ENCODE results near the gene EMP3. TPM values are rescaled to one million over a fixed set of nuclear protein-coding genes. Genes with fewer than 3 reads are reported as not detected.

Gene EMP3
- total RNA-seq, 2 experiments from 2014 or later, result 189 to 191 TPM

DNA sequence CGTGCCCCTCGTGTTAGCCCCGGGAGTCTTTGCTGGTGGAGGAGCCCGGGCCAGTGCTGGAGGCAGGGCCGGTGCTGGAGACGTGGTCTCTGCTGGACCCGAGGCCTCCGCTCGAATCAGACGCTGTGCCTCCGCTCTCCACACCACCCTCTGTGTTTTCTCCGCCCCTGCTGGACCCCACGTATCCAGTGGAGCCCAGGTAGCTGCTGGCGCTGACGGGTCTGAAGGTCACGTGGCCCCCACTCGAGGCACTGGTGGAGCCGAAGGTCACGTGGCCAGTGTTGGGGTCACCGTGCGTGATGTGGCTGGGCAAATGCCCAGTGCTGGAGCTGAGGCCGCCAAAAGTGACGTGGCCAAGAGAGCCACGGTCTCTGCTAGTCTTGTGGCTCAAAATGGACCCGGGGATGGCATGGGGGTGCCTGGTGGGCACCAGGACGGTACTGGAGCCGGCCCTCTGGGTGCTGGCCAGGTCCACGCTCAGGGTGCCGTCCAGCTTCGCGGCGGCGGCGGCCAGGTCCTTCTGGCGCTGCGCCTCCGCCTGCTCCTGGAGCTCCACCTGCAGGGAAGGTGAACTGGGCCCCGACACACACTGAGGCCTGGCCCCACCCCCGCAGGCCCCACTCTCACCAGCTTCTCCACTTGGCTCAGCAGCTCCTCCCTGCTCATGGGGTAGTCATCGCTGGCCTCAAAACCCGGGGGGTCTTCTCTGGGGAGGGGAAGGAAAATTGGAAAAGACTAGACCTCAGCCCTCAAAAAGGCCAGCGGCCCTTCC is 28.2 kb upstream of the EMP3 start:
- no peaks in the 10 kb centered on the region for H3K36me3 Mint-ChIP-seq (ENCODE audit: low read depth)
- ChIA-PET POLR2A (no interaction called here), CTCF (interaction anchor here (0.9 to 1.9 kb wide), 3 partner anchors 17 to 37 kb away, joined by 3 to 6 read pairs (median 3); no protein-coding TSS in a partner anchor)
- no peaks in the 10 kb centered on the region for H3K4me1 Mint-ChIP-seq (ENCODE audit: low read depth)
- H3K4me3 Mint-ChIP-seq, result no peak overlapping the region
- no peak overlapping the region for H3K27ac Mint-ChIP-seq
- ATAC-seq (no peak), DNase-seq (no peak)
- no peaks in the 10 kb centered on the region for H3K9me3 Mint-ChIP-seq
- intact Hi-C loops (cut with micrococcal nuclease), result no loop called here
- no peaks in the 10 kb centered on the region for H3K27me3 Mint-ChIP-seq
- TF ChIP-seq, protein P1, sequence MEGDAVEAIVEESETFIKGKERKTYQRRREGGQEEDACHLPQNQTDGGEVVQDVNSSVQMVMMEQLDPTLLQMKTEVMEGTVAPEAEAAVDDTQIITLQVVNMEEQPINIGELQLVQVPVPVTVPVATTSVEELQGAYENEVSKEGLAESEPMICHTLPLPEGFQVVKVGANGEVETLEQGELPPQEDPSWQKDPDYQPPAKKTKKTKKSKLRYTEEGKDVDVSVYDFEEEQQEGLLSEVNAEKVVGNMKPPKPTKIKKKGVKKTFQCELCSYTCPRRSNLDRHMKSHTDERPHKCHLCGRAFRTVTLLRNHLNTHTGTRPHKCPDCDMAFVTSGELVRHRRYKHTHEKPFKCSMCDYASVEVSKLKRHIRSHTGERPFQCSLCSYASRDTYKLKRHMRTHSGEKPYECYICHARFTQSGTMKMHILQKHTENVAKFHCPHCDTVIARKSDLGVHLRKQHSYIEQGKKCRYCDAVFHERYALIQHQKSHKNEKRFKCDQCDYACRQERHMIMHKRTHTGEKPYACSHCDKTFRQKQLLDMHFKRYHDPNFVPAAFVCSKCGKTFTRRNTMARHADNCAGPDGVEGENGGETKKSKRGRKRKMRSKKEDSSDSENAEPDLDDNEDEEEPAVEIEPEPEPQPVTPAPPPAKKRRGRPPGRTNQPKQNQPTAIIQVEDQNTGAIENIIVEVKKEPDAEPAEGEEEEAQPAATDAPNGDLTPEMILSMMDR (IDR thresholded peaks at IDR 0.05), result no peak

DNA sequence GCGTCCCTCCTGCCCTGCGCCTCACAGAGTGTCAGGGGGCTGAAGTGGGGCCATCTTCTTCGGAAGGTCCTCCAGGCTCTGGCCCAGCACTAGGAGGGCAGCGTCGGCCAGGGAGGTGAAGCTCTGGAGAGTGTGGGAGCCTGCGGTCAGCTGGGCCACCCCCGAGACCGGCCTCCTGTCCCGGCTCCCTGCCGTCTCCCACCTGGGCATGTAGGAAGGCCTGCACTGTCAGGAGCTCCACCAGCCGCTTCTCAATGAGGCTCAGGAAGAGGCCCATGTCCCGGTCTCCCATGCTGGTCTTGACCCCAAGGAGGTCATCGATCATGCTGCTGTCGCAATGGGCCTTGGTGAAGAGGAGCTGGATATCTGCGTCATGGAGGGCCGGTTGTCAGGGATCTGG is 27.4 kb upstream of the EMP3 start:
- no peaks in the 10 kb centered on the region for H3K9me3 Mint-ChIP-seq
- intact Hi-C loops (cut with micrococcal nuclease), result no loop called here
- no peaks in the 10 kb centered on the region for H3K27me3 Mint-ChIP-seq
- ATAC-seq (no peak), DNase-seq (no peak)
- POLR2A ChIA-PET, result no interaction called here
- H3K27ac Mint-ChIP-seq, result no peak overlapping the region
- no peaks in the 10 kb centered on the region for H3K36me3 Mint-ChIP-seq (ENCODE audit: low read depth)
- TF ChIP-seq, protein P1 (IDR thresholded peaks at IDR 0.05), result no peak
- no peak overlapping the region for H3K4me3 Mint-ChIP-seq
- CTCF ChIA-PET, result interaction anchor here (1.1 kb wide), 1 partner anchor 31 kb away, joined by 3 read pairs; no protein-coding TSS in a partner anchor
- H3K4me1 Mint-ChIP-seq (ENCODE audit: low read depth), result no peaks in the 10 kb centered on the region

DNA sequence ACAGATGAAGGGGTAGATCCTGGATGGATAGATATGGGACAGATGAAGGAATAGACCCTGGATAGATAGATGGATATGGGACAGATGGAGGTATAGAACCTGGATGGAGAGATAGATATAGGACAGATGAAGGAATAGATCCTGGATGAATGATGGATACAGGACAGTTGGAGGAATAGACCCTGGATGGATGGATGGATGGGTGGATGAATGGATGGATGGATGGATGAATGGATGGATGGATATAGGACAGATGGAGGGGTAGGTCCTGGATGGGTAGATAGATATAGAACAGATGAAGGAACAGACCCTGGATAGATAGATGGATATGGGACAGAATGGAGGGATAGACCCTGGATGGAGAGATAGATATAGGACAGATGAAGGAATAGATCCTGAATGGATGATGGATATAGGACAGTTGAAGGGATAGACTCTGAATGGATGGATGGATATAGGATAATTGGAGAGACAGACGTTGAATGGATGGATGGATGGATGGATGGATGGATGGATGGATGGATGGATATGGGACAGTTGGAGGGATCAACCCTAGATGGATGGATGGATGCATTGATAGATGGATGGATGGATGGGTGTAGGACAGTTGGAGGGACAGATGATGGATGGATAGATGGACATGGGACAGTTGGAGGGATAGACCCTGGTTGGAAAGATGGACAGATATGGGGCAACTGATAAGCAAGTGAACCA is 23.3 kb upstream of the EMP3 start:
- intact Hi-C loops (cut with micrococcal nuclease), result no loop called here
- Mint-ChIP-seq H3K36me3 (ENCODE audit: low read depth) (no peaks in the 10 kb centered on the region), H3K9me3 (no peaks in the 10 kb centered on the region), H3K4me1 (ENCODE audit: low read depth) (no peaks in the 10 kb centered on the region), H3K27me3 (no peaks in the 10 kb centered on the region), H3K27ac (no peak overlapping the region), H3K4me3 (no peak overlapping the region)
- ChIA-PET POLR2A (no interaction called here), CTCF (no interaction called here)
- TF ChIP-seq, protein P1 (IDR thresholded peaks at IDR 0.05), result no peak
- ATAC-seq (no peak), DNase-seq (no peak)

DNA sequence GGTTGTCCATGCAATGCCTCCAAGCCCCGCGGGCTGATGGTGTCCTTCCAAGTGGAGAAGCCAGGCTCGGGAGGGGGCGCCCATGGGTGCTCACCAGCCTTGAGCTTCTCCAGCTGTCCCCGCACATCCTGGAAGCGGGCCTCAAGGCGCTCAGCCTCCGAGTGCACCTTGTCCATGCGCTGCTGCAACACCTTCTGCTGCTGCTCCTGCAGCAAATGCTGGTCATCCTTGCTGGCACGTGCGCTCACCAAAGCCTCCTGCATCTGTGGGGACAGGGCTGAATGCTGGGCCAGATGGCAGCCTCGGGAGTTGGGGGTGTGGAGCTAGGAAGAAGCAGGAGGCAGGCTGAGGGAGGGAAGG is 22.8 kb upstream of the EMP3 start:
- H3K4me1 Mint-ChIP-seq (ENCODE audit: low read depth), result no peaks in the 10 kb centered on the region
- POLR2A ChIA-PET, result no interaction called here
- H3K36me3 Mint-ChIP-seq (ENCODE audit: low read depth), result no peaks in the 10 kb centered on the region
- H3K4me3 Mint-ChIP-seq, result no peak overlapping the region
- H3K9me3 Mint-ChIP-seq, result no peaks in the 10 kb centered on the region
- no peak for DNase-seq
- intact Hi-C loops (cut with micrococcal nuclease), result no loop called here
- H3K27ac Mint-ChIP-seq, result no peak overlapping the region
- TF ChIP-seq, protein P1 (IDR thresholded peaks at IDR 0.05), result no peak
- CTCF ChIA-PET, result no interaction called here
- H3K27me3 Mint-ChIP-seq, result no peaks in the 10 kb centered on the region
- no peak for ATAC-seq

DNA sequence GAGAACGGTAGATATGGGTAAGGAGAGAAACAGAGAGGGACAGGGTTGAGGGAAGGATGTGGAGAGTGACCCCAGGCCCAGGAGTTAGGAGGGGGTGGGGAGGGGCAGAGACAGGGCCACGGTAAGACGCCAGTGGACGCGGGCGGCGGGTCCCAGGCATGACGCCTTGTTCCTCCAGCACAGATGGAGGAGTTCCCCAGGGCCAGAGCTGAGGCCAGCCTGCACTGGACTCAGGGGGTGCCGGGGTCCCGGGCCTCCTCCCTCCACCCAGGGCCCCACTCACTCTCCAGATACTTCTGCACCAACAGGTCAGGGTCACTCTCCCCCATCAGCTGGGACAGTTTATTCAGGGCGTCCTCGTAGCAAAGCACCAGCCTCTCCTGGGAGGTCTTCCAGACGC is 22.0 kb upstream of the EMP3 start:
- Mint-ChIP-seq H3K27ac (no peak overlapping the region), H3K9me3 (no peaks in the 10 kb centered on the region), H3K4me3 (no peak overlapping the region), H3K27me3 (no peaks in the 10 kb centered on the region), H3K4me1 (ENCODE audit: low read depth) (no peaks in the 10 kb centered on the region), H3K36me3 (ENCODE audit: low read depth) (no peaks in the 10 kb centered on the region)
- no peak for ATAC-seq
- ChIA-PET CTCF (interaction anchor here (2.0 kb wide), 1 partner anchor 11 kb away, joined by 7 read pairs; no protein-coding TSS in a partner anchor), POLR2A (no interaction called here)
- TF ChIP-seq, protein P1 (IDR thresholded peaks at IDR 0.05), result no peak
- intact Hi-C loops (cut with micrococcal nuclease), result no loop called here
- DNase-seq, result no peak
